GM21381 (cell line): ENCODE results near the gene TSHZ1.

Experiments used
- ATAC-seq: cut with Tn5 transposase; IDR thresholded peaks from one replicate; pipeline ENCODE4 v1.9.1; 2021; ENCODE audit warnings: mild to moderate bottlenecking, moderate library complexity; ENCODE audit not compliant: unreplicated experiment

The TSHZ1 gene

DNA sequence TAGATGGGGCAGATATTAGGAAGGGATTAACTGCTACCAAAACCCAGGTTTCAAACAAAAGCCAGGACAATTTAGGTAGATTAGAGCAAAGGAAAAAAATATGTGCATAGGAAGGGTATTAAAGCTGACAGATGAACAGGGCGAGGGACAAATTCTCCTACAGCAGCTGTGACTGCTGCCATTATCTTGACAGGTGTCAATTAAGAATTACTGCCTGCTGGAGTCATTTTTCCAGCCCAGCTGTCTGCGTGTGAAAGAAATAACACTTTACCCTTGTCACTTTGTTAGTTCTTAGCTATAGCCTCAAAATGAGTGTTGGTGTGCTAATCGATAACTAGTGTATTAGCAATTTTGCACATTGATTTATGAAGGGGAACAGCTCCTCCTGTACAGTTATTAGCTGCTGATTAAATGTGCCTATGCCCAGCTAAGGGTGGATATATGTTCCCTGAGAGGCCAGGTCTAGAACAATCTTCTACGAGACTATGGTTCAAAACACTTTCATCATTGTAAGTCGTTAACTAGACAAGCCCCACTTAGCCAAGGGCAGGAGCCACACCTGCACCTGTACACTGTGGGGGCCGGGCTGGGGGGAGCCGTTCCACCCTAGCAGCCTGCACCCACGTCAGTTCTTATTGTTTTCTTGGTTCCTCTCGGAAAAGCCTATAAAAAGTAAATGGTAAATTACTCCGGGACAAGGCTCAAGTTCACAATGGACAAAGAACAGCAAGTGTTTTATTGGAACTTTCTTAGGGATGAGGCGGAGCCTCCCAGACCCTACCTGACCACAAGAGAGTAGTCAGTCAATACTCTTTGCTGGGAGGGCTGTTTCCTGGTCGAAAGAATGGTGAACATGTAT, 7.7 kb downstream of the TSHZ1 start:
- ATAC-seq: no peak

DNA sequence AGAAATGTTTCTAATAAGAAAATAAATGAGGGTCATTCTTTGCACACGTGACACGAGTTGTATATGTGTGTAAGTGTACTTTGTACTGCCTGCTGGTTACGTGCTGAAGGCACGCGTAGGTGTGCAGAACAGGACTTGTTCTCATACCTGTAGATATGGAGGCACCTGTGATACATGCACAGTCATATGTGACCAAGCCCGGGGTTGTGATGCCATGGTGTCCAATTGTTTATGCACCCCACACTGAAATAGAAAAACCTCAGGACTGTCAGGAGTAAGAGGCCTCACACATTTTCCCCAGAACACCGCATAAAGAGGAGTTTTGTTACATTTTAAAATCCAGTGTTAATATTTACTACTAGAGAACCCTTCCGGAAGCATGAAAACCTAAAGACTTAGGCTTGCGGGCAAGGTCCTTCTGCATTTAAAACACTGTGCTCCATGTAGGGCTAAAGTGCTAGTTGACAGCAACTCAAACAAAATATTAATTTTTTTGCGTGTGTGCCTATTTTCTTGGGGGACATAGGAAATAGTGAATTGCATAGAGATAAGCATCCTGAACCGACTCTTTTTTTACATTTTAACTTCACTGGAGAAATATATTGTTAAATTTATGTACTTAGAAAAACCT, 9.3 kb downstream of the TSHZ1 start:
- ATAC-seq: no peak

DNA sequence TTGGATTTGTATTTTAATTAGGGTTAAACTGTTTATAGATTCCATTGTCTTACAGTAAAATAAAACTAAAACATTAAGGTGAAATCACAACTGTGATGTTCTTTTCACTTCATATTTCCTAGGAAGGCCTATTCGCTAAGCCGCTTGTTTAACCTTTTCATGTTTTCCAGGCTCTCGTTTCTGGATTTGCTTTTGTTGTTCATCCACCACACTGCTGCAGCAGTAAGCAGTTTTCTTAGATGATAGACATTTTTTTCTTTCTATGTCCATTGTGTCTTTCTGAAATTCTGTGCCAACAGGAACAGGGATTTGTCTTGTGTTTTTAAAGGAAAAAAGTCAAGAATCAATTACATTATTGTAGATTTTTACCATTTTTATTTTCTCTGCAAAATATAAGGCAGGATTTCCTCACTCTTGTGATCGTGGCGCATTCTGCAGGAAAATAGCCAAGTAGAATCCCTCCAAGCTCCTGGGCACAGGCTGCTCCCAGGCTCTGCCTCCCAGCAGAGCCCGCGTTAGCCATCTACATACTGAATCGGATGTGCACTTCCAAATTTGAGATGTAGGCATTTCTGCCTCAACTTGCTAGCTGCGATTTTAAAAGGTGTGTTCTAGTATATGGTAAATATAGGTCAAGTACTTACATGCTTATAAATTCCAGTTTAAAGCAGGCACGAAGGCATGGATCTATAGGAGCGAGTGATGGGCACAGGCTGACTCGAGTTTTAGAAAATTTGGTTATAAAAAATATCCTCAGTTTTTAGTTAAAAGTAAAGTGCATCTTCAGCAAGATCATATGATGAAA, 10.2 kb downstream of the TSHZ1 start:
- ATAC-seq: no peak

DNA sequence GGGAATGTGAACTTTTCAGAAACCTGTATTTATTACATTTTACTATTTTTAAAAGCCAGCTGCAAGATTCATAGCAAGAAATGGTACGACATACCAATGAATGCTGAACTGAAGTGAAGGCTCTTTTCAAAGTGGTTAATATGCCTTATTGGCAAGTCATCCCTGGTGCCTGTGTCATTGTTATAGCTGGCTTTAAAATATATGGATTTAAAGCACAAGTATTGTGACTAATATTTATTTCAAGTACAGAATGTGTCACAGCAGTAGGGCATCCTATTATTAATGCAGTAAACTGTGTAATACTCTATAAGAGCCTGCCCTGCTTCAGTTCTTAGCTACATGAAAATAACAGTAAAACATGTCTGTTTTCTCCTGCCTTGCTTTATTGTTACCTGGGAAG, 10.8 kb downstream of the TSHZ1 start:
- no peak for ATAC-seq

DNA sequence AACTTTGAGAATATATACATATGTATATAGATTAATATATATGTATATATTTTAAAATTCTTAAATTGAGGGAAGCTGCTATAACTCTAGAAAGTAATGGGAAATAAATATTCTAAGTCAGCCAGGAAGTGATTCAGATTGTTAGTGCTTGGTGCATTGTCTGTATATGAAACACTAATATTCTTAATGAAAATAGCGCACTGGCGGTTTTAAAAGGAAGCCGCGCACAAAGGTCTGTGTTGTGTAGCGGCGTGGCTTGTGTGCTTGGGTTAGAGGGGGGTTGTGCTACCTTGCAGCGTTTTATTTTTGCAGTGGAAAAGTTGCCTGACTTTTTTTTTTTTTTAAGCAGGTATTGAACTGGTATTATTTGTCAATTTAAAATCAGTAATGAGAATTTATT, 11.3 kb downstream of the TSHZ1 start:
- ATAC-seq: no peak

DNA sequence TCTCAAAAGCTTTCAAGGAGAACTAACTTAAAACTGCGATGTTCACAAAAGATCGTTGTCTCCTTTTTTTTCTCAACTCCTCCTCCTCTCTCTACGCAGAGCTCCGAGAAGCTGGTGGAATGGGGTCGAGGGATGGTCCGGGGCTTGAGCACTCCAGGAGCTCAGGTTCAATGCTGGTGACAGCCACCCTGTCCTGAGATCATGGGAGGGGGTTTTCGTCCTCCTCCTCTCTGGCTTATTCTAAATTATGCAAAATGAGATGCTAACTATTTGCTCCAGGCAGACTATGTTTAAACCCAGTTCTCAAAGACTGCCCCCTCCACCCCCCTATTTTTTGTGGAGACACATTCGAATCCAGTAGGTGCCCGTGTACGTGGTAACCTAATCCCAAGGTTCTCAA, 11.8 kb downstream of the TSHZ1 start:
- no peak for ATAC-seq

DNA sequence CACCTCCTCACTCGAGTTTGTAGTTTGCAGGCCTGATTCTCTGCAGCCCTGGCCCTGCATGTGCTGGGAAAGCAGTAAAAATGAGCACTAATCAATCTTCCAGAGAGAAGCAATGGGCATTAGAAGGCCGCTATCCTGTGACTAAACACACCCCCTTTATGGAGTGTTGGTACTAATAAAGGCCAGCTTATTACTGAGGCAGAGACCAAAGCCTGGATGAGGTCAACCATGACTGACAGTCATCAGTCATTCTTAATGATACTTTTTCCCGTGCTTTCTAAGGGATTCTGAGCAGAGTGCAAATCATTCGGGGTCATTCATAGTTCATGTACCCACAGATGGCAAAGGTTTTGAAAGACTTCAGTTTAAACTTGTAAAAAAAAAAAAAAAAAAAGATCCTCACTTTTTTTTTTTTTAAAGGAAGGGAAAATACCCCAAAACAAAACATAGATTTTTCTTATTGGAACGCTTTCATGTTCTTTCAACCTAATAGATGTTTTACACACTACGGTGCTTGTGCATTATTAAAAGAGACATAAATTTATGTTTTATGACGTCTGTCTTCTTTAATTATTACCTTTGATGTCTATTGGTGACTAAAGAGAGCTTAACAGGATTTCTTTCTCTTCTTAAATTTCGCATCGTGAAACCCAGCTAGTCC, 13.2 kb downstream of the TSHZ1 start:
- ATAC-seq: no peak

DNA sequence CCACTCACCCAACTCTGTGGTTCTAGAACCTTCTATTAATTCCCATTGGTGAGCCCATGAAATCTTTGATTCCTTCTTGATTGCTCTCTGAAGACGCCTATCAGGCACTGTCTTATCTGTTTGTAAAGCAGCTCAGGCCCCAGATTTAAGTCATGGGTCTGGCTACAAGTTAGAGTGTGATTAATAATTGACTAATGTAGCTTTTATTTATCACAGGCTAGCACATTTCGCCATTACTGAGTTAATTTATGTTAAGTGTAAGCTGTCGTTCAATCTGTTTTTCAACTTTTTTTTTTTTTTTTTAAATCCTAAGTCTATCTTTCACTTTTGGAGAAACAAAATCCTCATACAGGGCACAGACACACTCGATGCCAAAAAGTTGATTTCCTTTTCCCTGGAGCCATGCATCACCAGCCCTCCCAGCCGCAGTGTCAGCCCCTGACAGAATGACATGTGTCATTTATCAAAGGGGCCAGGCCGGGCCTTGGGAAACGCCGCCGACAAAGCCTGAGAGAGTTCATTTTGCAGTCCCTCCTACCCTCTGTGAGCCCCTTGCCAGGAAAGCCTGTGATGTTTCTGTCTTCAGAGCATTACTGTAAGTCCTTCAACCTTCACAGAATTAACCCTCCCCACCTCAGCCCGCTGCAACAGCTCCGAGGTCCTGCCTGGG, 15.8 kb downstream of the TSHZ1 start:
- no peak for ATAC-seq

DNA sequence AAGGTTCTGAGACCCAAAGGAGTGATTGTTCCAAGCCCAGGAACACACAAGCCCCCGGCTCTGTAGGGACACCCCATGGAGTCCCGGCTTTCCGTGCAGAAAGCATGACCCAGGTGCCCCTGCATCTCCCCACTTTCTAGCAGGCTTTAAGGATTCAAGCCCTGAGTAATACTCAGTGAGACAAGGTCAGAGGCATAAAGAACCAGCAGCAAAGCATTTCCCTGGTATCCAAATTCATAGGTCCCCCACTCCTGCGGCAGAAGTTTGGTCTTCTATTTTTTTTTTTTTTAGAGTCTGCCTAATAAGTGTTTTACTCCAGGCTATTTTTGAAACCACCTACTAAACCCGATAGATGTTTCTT, 16.3 kb downstream of the TSHZ1 start:
- ATAC-seq: no peak

DNA sequence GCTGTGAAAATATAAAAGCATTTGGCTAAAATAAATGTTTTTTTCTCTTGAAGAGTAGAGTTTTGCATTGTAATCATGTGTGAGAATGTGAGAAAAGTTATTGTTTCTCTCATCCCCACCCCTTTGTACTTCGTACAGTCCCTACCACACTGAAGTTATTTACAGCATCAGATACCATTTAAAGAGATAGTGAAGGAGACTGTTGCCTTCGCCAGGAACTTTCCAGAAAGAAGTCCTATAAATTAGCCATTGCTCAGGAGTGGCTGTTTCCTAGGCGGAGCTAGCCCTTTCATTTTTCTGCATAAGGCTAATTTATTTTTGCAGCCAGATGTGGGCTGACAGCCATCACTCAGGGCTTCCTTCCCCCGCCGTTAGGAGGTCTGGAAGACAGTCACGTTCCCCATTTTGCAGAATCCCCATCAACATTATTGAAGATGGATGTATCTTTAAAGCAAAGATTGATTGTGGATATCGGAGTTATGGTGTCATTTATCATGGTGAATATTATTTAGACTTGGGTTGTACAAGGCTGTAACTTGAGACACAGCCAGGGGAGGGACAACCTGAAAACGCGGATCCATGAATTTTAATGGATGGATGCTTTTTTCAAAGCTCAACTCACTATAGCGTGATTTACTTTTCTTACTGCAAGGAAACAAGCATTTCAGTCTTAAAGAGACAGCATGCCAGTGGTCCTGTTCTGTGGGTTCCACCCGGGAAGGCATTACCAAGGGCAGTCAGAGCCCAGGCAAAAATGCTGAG, 17.1 kb downstream of the TSHZ1 start:
- ATAC-seq: no peak

DNA sequence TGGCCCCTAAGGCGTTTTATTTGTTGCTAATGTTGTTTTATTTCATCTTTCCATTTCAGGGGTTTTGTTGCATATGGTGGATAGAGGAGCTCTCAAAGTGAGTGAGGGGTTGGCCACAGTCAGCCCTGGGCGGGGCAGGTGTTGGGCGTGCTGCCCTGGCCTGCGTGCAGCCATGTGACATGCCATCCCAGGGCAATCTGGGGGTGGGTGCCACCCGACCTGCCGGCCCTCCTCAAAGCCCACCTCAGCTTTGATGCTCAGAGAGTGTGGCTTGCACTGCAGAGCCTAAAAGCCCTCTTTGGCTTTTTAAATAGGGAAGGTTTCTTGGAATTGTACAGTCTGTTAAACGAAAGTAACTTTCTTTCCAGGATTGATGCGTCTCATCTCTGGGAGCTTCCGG, 18.4 kb downstream of the TSHZ1 start:
- no peak for ATAC-seq

DNA sequence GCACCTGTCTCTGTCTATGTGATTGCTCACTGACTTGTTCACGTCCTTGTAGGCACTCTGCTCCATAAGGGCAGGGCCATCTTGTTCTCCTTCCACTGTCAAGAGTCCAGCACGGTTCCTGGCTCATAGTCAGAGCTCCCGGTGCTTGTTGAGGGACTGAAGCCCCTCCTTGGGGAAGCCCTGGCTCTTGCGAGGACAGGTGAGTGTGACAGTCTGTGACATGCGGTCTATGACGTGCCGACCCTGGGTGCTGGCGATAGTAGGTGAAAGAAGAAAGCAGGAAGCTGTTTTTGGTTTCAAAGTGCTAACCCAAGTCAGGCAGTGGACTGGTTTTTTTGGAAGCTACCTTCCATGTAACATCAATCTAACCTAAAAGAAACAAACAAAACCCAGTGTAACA, 18.8 kb downstream of the TSHZ1 start:
- ATAC-seq: no peak

DNA sequence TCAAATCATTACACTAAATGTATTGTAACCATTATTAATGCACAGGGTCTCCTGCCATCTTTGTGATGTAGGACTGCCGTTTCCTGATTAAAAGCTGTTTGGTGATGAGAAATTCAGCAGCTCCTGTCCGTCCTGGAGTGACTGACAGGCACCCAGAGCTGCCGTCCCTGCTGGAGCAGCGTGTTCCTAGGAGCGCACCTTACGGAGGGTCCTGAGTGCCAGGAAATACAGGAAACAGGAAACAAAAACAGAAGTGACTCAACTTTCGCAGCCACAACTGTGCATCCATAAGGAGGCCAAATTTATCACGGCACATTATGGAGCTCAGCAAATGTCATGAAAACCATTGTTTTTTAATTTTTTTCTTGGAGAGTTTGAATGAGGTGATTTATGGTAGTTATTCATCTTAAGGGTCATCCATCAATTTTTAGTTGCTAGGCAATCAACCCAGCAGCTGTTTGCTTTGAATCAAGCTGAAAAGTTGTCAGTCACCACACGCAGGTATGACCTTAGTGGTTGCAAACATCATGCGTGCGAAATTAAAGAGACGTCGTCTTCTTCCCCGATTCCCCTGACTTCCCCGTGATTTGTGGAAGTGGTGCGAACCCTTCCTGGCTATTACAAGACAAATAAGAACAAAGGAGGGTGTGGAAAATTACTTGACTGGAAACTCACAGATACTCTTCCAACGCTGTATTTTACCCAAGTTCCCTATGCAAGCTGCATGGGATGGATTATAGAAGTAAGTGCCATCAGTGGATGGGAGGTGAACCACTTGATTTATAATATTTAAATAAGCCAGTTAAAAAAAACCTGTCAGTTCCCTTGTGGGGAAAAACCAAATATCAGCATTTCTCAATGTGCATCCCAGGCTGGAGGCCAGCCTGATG, 19.8 kb downstream of the TSHZ1 start:
- no peak for ATAC-seq

DNA sequence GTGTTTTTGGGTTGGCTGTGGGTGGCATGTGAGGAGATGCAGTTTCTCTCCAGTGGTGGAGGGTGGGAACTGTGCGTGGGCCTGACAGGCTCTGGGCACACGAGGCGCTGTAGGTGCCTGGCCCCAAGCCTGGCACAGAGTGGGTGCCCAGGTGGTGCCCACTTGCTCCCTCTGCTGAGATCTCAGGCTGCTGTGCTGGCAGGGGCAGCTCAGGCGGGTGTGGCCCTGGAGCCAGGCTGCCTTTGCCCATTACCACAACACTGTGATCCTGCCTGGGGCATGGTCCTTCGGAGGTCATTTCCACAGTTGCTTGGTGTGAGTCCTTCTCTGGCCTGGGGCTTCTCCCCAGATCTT, 20.4 kb downstream of the TSHZ1 start:
- no peak for ATAC-seq

DNA sequence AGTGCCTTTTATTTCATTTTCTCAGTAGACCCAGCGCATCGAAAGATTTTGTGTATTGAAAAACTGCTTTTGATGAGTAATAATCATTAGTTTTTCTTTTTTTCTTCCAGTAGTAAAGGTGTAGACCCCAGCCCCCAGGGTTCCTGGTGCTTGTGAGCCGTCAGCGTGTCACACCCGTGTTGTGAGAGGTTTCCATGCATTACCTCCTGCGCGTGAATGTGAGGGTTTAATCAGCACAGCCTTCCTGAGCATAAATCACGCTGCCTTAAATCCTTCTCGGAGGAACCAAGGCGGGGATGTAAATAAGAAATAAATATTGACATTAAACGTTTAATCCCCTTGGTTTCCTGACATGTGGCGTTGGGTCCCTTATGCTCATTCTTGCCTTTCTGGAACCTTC, 24.3 kb downstream of the TSHZ1 start:
- no peak for ATAC-seq

DNA sequence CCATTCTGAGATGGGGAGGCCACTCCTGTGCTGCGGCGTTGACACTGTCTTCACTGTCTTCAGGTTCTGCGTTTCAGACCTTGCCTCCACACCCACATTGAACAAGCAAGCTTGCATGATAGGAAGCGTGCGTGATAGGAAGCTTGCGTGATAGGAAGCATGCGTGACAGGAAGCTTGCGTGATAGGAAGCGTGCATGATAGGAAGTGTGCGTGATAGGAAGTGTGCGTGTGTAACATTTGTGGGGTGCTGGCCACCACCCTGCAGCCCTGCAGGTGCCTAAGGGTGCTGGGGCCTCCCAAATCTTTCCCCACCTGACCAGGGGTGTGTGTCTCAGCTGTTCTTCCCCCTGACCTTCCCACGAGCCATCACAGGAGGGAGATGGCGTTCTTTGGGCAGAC, 25.3 kb downstream of the TSHZ1 start:
- ATAC-seq: no peak

DNA sequence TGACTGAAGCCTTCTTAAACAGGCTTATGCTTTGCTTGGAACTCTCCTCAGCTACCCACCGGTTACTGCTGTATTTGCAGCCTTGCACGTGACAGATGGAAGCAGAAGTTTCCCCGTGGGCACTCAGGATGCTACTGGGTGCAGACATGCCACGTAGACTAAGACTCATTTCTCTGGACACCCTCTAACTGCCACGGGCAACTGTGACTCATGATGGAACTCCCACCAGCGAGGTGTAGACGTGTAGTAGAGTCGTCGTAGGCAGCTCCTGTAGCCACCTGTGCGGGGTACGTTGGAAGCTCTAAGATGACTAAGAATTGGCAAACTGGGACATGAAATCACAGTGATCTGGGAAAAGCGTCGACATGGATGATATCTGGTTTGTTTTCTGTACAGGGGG, 27.5 kb downstream of the TSHZ1 start:
- no peak for ATAC-seq

DNA sequence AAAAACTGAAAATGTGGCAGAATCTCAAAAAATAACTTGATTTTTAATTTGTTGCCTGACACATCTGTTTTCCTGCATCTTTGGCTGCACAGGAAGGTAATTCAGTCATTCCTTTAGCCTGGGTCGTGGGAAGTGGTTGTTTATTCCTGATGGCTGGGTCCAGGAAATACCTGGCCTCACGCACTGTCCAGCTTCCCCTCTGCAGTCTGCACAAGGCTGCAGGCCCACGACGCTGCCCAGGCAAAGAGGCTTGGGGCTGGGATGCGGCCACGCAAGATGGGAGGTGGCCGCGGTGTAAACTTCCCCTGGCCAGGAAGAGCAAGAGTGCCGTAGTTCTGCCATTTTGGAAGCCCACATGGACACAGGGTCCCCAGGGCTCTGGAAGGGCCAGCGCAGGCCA, 28.2 kb downstream of the TSHZ1 start:
- no peak for ATAC-seq

DNA sequence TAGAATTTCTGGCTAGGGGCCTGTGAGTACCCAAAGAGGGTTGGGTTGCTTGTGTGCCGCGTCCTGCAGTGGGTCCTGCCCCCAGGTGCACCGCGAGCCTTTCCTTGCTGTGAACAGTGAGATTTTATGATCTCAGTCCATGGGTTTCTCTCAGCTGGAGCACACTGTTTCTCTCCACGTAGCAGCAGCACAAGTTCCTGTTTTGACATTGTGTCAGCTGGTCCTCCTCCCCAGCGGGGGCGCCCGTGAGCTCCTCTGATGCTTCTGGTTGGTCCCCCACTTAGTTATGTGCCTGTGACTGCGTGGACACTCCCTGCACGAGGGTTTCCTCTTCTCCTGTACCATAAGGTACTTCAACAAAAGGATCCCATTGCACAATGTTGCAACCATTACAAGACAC, 29.8 kb downstream of the TSHZ1 start:
- ATAC-seq: no peak
